Nephron progenitor cell (in vitro differentiated cells): Measurements from ENCODE around the gene GNMT.

ENCODE experiments used
- DNase-seq: peaks from one replicate; pipeline ENCODE4 v3.0.0; 2021
- H3K27ac Mint-ChIP-seq: 2 replicates; pipeline ENCODE4 v1.8.0; 2021; ENCODE audit warnings: mild to moderate bottlenecking, moderate library complexity, mixed read lengths
- H3K27me3 Mint-ChIP-seq: 2 replicates; pipeline ENCODE4 v1.8.0; 2021; ENCODE audit warnings: mild to moderate bottlenecking, low read depth, mixed read lengths; ENCODE audit not compliant: poor library complexity
- H3K36me3 Mint-ChIP-seq: 2 replicates; pipeline ENCODE4 v1.8.0; 2021; ENCODE audit warnings: low read depth, mixed read lengths
- H3K4me1 Mint-ChIP-seq: 2 replicates; pipeline ENCODE4 v1.8.0; 2021; ENCODE audit warnings: mixed read lengths
- H3K4me3 Mint-ChIP-seq: 2 replicates; pipeline ENCODE4 v1.8.0; 2021; ENCODE audit warnings: mild to moderate bottlenecking, moderate library complexity, mixed read lengths
- H3K9me3 Mint-ChIP-seq: 2 replicates; pipeline ENCODE4 v1.8.0; 2021; ENCODE audit warnings: mild to moderate bottlenecking, moderate library complexity, mixed read lengths
- CTCF ChIP-seq: fragments of 200-600 bp; sonication (generic); IDR thresholded peaks from 2 replicates; pipeline ENCODE4 v1.5.0; 2021; ENCODE audit warnings: antibody characterized with exemption

Gene GNMT

GRCh38 chr6:42979523-42980177, 19.1 kb downstream of the GNMT start:
- TF ChIP-seq CTCF: no peak
- DNase-seq: no peak
- Mint-ChIP-seq H3K4me3 (peak overlapping the region; percentile 89), H3K27me3 (peaks cover 8% of the 10 kb centered on the region), H3K9me3 (no peaks in the 10 kb centered on the region), H3K4me1 (peaks cover 30% of the 10 kb centered on the region), H3K27ac (peak overlapping the region; percentile 68), H3K36me3 (peaks cover 14% of the 10 kb centered on the region)

DNA sequence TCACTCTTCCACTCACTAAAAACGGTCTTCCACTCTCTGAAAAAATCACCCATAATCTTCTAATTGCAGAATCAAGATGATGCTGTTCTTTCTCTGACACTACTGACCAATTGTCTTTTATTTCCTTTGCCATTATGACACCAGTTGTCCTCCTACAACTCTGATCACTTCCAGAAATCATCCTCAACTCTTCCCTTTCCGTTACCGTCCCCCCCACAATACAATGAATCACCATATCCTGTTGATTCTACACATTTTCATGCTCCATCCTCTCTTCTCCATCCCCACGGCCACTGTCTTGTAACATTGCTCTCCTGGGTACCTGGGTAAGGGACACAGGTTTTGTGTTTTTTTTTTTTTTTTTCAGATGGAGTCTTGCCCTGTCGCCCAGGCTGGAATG, 21.3 kb downstream of the GNMT start:
- H3K9me3 Mint-ChIP-seq: no peaks in the 10 kb centered on the region
- peaks cover 45% of the 10 kb centered on the region for H3K4me1 Mint-ChIP-seq
- TF ChIP-seq CTCF: no peak
- H3K36me3 Mint-ChIP-seq: peaks cover 6% of the 10 kb centered on the region
- peaks cover 8% of the 10 kb centered on the region for H3K27me3 Mint-ChIP-seq
- no peak for DNase-seq
- H3K4me3 Mint-ChIP-seq: peak overlapping the region; percentile 0
- H3K27ac Mint-ChIP-seq: no peak overlapping the region

- Mint-ChIP-seq H3K27ac (peak within 1 kb of the TSS; percentile 81), H3K9me3 (no peaks in the 10 kb centered on the region), H3K36me3 (peaks cover 3% of the 10 kb centered on the region), H3K27me3 (peaks cover 8% of the 10 kb centered on the region), H3K4me1 (peaks cover 54% of the 10 kb centered on the region), H3K4me3 (peak within 1 kb of the TSS; percentile 90)
- no peak for TF ChIP-seq CTCF
- DNase-seq: peak; percentile 95
Observed at GRCh38 chr6:42984001-42984923, 23.7 kb downstream of the GNMT start, which contains the start of gene PPP2R5D. TSS of gene PPP2R5D (plus strand) at chr6:42984570. CDS start at chr6:42984678, 108 bp downstream.

DNA sequence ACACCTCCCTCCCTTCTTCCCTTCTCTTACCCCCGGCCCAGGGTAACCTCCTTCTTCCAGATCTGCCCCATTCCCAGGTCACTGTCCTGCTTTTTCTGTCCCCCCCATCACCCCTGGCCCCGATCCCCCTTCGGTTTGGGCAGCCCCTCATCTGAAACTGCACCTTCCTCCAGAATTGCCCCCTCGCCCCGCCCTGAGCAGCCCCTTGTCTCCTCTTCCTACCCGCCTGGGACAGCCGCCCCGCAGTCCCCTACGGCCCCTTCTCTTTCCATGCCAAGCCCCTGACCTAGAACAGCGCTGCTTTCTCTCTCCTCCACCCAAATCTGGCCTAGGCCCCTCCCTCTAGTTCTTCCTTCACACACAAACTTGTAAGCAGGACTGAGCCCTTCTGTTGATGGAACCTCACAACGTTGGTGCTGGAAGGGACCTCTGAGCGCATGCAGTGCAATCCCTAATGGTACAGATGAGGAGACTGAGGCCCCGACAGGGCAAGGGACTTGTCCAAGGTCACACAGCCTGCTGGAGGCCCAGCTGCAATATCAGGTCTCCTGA, 24.4 kb downstream of the GNMT start:
- no peak for TF ChIP-seq CTCF
- H3K27me3 Mint-ChIP-seq: peaks cover 8% of the 10 kb centered on the region
- H3K4me3 Mint-ChIP-seq: peak overlapping the region; percentile 90
- peaks cover 48% of the 10 kb centered on the region for H3K4me1 Mint-ChIP-seq
- no peaks in the 10 kb centered on the region for H3K9me3 Mint-ChIP-seq
- DNase-seq: peak; percentile 34
- H3K36me3 Mint-ChIP-seq: peaks cover 6% of the 10 kb centered on the region
- H3K27ac Mint-ChIP-seq: no peak overlapping the region

DNA sequence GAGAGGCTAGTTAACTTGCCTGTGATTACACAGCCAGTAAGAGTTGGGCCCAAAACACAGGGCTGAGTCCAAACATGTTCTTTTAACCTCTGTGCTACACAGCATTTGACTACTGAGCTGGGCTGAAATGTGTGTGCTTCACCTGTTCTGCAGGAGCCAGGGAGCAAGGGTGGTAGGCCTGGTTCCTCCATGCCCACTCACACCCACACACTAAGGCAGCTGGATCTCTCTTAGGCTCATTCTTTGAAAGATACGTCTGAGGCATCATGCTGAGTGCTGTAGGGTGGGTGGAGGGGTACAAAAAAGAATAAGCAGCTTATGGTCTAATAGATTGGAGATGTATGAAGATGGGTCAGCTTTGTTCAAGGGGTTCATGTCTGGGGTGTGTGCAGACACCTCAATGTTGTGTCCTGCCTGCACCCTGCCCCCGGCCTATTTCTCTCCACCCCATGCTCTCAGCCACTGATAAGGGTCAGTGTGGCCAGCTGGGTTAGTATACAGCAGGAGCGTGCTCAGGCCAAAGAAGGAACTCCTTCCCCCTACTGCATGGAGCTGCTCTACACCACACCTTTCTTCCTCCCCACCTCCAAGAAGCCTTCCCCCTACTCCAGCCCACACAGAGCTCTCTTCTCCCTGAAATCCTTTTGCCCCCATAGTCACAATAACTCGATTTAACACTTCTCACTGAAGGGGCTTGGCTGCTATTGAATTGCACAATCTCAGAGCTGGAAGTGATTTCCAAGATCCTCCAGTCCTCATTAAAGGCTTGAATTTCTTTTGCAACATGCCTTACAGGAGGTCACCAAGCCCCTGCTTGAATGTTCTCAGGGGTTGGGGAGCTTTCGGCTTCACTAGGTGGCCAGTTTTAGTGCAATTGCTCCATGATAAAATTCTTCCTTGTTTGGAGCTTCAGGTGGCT, 27.2 kb downstream of the GNMT start:
- Mint-ChIP-seq H3K4me3 (no peak overlapping the region), H3K27ac (peak overlapping the region; percentile 31), H3K36me3 (peaks cover 22% of the 10 kb centered on the region), H3K27me3 (no peaks in the 10 kb centered on the region), H3K9me3 (no peaks in the 10 kb centered on the region), H3K4me1 (peaks cover 47% of the 10 kb centered on the region)
- DNase-seq: no peak
- no peak for TF ChIP-seq CTCF
